HG03439 (cell line): ENCODE measurements around the gene IL10RB.

Experiments
- ATAC-seq: cut with Tn5 transposase; IDR thresholded peaks from one replicate; pipeline ENCODE4 v1.9.1; 2021; ENCODE audit warnings: mild to moderate bottlenecking, moderate library complexity; ENCODE audit not compliant: unreplicated experiment

IL10RB gene

DNA sequence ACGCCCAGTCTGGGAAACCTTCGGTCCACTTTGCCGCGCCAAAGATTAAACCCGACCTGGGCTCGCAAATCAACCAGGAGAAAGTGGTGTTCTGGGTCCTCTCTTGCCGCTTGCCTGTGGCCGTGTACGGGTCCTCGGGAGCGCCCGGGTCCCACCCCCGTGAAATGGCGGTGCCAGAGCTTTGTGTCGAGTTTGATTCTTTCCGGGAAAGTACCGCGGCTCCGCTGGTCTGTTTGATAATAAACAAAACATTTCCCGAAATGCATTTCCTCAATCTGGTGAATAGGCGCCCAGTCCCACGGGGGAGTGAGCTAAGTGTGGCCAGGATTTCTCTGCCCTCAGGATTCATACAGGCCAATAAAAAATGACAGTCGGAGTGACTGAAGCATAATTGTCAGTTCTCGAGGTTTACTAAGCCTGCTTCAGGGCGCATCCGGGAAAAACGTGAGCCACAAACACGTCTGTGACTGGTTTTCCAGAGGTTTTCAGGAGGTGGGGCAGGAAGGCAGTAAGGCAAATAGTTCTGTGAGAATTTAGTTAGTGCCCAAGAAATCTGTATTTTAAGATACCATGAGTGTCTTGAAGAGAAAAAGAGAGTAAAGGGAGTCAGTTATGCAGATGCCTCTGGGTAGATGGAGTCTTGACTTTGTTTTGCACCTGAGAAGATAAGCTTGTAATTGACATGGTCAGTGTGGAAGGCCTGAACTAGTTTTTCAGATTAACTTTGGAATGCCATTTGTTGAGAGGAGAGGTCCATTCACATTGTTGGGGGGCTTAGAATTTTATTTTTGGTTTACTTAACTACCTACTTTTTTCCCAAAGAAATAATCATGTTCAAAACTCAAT is 59.3 kb downstream of the IL10RB start:
- ATAC-seq = peak; percentile 35

DNA sequence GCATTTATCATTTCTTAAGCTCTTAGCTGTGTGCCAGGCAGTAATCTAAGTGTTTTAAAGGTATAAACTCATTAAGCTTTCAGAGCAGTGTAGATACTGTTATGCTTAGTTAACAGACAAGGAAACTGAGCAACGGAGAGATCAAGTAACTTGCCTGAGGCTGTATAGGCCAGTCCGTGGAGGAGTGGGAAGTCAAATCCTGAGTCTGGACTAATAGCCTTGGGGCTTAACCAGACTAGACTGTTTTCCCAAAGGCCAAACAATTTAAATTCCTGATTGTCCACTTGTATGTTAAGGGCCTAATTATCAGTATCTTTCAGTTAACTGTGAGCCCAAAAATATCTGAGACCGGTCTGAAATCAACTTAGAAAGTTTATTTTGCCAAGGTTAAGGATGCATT is 61.2 kb downstream of the IL10RB start:
- ATAC-seq = no peak

DNA sequence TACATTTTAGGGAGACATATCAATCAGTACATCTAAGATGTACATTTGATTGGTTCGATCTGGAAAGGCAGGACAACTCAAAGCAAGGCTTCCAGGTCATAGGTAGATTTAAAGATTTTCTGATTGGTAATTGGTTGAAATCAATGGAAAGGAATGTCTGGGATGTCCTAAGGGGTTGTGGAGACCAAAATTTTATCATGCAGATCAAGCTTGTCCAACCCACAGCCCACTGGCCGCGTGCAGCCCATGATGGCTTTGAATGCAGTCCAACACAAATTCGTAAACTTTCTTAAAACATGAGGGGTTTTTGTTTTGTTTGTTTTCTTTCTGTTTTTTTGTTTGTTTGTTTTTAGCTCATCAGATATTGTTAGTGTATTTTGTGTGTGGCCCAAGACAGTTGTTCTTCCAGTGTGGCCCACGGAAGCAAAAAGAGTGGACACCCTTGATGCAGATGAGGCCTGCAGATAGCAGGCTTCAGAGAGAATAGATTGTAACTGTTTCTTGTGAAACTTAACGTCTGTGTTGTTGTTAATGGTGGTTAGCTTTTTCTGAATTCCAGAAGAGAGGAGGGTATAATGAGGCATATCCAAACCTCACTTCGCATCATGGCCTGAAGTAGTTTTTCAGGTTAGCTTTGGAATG is 61.7 kb downstream of the IL10RB start:
- ATAC-seq = no peak

DNA sequence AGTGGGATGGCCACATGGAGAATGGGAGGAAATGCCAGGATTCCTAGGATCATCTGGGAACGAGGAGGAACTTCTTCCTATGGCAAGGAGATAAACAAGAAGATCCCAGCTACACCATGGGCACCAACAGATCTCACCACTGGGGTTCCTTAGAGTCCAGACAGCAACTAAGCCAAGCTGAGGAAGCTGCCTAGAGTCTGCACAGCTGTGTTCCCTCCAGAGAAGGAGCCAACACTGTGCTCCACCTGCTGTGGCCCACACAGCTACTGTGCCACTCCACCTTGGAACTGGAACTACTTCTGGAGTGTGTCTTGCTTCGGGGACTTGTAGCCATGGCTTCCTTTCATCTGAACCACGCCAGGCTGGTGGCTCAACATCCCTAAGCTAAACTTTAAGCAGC is 64.6 kb downstream of the IL10RB start:
- no peak for ATAC-seq

DNA sequence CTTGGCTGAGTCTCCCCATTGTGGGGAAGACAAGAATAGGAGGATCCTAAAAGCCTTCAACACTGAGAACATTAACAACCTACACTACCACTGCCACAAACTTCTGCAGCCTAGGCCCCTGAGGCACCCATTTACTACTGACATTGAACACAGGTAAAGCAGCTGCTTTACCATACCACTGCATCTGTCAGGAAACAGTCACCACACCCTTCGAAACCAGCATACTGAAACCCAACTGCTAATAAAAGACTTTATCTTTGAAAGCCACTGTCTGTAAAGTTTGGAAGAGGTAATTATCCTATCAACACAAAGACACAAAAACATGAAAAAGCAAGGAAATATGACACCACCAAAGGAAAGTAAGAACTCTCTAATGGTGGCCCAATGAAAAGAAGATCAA is 66.0 kb downstream of the IL10RB start:
- ATAC-seq = no peak

DNA sequence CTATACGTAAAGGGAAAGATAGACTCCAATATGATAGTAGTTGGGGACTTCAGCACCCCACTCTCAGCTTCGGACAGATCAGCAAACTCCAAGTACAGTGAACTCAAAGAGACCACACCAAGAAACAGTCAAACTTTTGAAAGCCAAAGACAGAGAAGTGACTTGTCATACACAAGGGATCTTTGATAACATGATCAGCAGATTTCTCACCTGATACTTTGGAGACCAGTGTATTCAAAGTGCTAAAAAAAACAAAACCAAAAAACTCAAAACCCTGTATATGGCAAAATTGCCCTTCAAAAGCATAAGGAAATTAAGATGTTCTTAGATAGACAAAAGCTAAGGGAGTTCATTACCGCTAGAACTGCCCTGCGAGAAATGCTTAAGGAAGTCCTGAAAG is 68.0 kb downstream of the IL10RB start:
- ATAC-seq = no peak

DNA sequence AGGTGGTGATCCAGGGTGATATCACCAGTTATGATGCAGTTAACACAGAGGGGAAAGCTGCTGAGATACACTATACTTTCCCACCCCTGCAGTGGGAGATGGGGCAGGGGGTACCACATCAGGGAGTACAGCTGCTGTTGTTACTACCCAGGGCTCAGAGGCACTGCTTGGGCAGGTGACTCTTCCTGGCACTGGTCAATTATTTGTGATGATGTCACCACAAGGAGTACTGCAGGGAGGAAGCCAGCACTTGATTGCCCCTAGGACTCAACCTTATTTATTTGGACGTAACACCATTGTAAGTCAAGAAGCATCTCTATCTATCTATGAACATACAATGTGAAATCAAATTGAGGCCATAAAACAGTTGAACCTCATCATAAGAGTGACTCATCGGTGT is 68.7 kb downstream of the IL10RB start:
- no peak for ATAC-seq

DNA sequence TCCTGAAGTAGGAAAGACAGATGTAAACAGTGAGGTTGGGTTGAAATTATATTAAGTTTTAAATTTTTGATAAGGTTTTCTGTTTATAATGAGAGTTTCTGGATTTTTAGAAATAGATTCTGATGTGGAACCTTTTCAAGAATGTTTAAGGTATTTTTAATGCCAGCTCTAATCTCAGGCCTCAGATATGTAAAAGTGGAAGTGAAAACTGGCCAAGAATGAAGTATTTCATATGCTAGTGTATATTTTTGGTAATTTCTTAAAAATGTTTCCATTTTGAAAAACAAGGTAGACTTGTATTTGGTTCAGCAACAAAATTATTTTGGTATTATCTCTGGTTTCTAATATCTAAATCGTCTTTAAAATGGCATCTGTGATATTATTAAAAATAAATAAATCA is 73.0 kb downstream of the IL10RB start:
- no peak for ATAC-seq

DNA sequence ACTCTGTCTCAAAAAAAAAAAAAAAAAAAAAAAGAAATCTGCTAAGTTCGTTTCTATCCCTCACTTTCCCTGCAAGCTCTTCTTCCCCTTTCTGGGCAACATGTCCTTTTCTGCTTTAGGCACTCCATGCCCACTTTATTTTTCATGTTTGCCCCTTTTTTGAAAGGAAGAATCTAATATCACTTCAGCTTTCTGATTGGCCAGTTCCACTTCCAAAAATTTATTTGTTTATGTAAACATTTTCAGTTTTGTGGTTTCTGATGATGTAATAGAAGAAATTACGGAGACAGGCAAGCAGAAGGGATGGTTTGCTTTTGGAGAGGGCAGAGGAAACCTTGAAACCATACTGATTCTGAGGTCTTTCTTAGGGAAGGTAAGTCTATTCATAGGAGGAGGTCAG is 73.8 kb downstream of the IL10RB start:
- no peak for ATAC-seq

DNA sequence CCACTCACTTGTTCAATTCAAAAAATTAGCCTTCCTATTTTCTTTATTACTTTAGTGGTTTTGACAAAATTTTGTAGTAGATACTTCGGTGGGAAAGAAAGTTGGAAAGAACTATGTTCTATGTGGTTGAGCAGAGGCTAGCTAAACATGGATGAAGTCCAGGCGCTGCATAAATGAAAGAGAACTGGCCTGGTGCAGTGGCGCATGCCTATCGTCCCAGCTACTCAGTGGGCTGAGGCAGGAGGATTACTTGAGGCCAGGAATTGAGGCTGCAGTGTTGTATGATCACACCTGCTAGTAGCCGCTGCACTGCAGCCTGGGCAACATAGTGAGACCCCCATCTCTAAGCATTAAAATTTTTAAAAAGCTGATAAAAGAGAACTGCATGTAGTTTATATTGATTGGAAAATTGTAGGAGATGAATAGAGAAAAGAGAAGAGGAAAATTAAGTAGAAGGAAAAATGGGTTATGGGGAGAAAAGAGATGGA is 79.6 kb downstream of the IL10RB start:
- ATAC-seq = no peak
